ENCODE measurements around the gene TCF15.

DNA sequence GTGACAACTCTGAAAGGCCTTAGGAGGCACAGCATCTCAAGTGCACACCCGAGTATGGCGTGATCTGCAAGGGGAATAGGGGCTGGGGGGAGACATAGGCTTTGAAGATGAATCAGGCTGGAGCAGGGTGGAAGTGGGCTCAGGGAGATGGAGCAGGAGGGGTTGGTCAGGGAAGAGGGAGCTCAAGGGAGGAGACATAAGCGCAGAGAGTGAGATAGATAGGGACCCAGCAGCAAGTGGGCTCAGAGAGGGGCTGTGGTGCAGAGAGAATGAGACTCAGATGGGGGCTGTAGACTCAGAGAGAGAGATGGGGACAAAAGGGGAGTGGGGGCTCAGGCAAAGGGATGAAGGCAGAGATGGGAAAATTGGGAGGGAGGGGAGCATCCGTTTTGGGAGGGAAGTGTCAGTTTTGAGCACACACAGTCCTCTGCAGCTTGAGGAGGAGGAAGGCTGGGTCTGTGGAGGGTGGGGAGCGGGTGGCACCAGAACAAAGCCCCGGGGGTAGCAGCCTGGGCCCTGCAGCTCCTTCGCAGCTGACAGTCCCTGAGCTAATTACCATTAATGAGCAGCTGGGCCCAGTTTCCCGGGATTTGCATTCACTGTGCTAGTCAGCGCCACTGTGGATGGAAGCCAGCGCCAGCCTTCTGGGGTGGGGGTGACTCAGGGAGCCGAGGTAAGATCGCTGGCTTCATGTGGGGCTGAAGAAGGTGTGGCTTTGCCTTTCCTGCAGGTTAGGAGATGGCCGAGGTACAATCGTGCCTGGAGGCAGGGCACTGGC, 24.2 kb upstream of the TCF15 start:
- TF ChIP-seq, protein P1, sequence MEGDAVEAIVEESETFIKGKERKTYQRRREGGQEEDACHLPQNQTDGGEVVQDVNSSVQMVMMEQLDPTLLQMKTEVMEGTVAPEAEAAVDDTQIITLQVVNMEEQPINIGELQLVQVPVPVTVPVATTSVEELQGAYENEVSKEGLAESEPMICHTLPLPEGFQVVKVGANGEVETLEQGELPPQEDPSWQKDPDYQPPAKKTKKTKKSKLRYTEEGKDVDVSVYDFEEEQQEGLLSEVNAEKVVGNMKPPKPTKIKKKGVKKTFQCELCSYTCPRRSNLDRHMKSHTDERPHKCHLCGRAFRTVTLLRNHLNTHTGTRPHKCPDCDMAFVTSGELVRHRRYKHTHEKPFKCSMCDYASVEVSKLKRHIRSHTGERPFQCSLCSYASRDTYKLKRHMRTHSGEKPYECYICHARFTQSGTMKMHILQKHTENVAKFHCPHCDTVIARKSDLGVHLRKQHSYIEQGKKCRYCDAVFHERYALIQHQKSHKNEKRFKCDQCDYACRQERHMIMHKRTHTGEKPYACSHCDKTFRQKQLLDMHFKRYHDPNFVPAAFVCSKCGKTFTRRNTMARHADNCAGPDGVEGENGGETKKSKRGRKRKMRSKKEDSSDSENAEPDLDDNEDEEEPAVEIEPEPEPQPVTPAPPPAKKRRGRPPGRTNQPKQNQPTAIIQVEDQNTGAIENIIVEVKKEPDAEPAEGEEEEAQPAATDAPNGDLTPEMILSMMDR (IDR thresholded peaks at IDR 0.05; ENCODE audit: control extremely low read depth in 1 of 3, insufficient read depth in 1 of 3, low read depth in 1 of 3, low read length in 3 of 3), result no peak
- TF ChIP-seq, protein P2, sequence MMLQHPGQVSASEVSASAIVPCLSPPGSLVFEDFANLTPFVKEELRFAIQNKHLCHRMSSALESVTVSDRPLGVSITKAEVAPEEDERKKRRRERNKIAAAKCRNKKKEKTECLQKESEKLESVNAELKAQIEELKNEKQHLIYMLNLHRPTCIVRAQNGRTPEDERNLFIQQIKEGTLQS (IDR thresholded peaks at IDR 0.05; ENCODE audit: insufficient read depth, low read depth, low read length), result no peak
- TF ChIP-seq BRCA1 (IDR thresholded peaks at IDR 0.05; ENCODE audit: low read depth, low read length) (no peak), KDM5A (IDR thresholded peaks at IDR 0.05; ENCODE audit: low read length) (no peak), SP1 (IDR thresholded peaks at IDR 0.05; ENCODE audit: low read depth, low read length) (no peak), RNF2 (IDR thresholded peaks at IDR 0.05; ENCODE audit: borderline replicate concordance, low read depth, low read length, missing control alignments, poor library complexity, severe bottlenecking) (no peak), EP300 (IDR thresholded peaks at IDR 0.05; ENCODE audit: borderline replicate concordance in 1 of 2, low read depth in 2 of 2, low read length in 2 of 2) (no peak)
- TF ChIP-seq, protein P3, sequence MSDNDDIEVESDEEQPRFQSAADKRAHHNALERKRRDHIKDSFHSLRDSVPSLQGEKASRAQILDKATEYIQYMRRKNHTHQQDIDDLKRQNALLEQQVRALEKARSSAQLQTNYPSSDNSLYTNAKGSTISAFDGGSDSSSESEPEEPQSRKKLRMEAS (IDR thresholded peaks at IDR 0.05), result no peak

Measured in H1 (cell line).